Endothelial cell of umbilical vein (primary cell): ENCODE results near the gene ATP11C.

Experiments used
- EZH2 ChIP-seq: IDR thresholded peaks from 2 replicates; pipeline ENCODE4 v1.6.1; 2012; ENCODE audit warnings: borderline replicate concordance, low read depth, mild to moderate bottlenecking, moderate library complexity, low read length, inconsistent platforms; ENCODE audit not compliant: severe bottlenecking
- JUN ChIP-seq: IDR thresholded peaks from 2 replicates; pipeline ENCODE4 v1.6.1; 2011; ENCODE audit warnings: borderline replicate concordance, low read depth; ENCODE audit not compliant: insufficient read length, insufficient read depth
- MYC ChIP-seq: IDR thresholded peaks from one replicate; pipeline ENCODE4 v1.6.1; 2011; ENCODE audit warnings: mild to moderate bottlenecking, low read depth, low read length
- POLR2A ChIP-seq: IDR thresholded peaks from 2 replicates; pipeline ENCODE4 v1.6.1; 2012; ENCODE audit warnings: low read depth, mild to moderate bottlenecking, control low read depth, low read length
- TF ChIP-seq, protein P1 (sequence below), 2 donors: IDR thresholded peaks; 1 replicate in 1 of 2; 2 replicates in 1 of 2; pipeline ENCODE4 v1.5.1; 2011; ENCODE audit warnings: low read length in 2 of 2, mild to moderate bottlenecking in 2 of 2, moderate library complexity in 2 of 2, control low read depth in 1 of 2, inconsistent platforms in 1 of 2, low read depth in 1 of 2; ENCODE audit not compliant: insufficient read depth in 1 of 2; ENCODE audit errors: extremely low read depth in 1 of 2

GRCh38 chrX:139905051-139905450, 27.8 kb downstream of the ATP11C start:
- TF ChIP-seq, protein P1, sequence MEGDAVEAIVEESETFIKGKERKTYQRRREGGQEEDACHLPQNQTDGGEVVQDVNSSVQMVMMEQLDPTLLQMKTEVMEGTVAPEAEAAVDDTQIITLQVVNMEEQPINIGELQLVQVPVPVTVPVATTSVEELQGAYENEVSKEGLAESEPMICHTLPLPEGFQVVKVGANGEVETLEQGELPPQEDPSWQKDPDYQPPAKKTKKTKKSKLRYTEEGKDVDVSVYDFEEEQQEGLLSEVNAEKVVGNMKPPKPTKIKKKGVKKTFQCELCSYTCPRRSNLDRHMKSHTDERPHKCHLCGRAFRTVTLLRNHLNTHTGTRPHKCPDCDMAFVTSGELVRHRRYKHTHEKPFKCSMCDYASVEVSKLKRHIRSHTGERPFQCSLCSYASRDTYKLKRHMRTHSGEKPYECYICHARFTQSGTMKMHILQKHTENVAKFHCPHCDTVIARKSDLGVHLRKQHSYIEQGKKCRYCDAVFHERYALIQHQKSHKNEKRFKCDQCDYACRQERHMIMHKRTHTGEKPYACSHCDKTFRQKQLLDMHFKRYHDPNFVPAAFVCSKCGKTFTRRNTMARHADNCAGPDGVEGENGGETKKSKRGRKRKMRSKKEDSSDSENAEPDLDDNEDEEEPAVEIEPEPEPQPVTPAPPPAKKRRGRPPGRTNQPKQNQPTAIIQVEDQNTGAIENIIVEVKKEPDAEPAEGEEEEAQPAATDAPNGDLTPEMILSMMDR (IDR thresholded peaks at IDR 0.05; ENCODE audit: extremely low read depth in 1 of 2, insufficient read depth in 1 of 2, low read depth in 1 of 2, low read length in 2 of 2), result no peak
- TF ChIP-seq EZH2, result no peak
- TF ChIP-seq POLR2A, result no peak
- no peak for TF ChIP-seq MYC
- no peak for TF ChIP-seq JUN
